Measurements from ENCODE around the gene ATP5ME. TPM values are rescaled to one million over a fixed set of nuclear protein-coding genes. Genes with fewer than 3 reads are reported as not detected.

ATP5ME gene, protein sequence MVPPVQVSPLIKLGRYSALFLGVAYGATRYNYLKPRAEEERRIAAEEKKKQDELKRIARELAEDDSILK
- 230 TPM for total RNA-seq (ENCODE audit: unreplicated experiment)
- long read RNA-seq, transcript ATP5ME-201 (4 exons, 365 nt): major isoform, 64 of 65 reads
- long read RNA-seq, partial matches to known transcripts: 0 of 65 reads
- long read RNA-seq, other reads (novel, unspliced or antisense): 0 of 65 reads

DNA sequence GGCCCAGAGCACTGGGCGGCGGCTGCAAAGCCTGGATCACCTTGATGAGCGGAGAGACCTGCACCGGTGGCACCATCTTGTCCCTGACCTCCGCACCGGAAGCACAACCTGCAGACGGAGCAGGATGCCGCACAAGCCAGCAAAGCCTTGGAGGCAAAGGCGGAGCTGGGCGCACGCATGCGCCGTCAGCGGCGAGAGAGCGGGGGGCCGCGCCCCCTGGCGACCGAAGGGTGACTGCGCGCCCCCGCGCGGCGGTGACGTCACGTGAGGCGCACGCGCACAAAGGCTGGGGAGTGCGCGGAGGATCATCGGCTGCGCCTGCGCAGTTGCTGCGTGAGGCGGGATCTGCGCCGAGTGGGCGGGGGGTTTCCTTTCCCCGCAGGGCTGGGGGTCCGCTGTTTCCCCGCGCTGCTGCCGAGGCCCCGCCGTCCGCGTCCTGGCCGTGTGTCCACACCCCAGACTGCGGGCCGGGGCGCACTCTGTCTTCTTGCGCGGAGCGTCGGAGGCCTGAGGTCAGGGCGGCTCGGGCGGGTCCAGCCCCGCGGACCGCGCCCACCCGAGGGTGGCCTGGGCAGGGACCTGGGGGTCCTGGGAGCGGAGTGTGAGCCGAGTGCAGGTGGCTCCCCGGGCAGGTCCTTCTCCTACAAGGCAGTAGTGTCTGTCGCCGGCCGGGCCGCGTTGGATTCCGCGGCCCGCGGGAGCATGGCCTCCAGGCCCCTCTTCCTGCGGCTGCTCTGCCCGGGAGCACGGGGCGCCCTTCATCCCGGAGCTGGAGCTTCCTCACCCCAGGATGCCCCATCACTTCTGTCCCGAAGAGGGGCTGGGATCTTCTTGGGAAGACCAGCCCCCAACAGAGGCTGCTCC lies at the start of gene ATP5ME, which contains the start of gene MYL5:
Gene ATP5ME (minus strand): TSS at position 105 of the 864 bp plus-strand sequence. CDS start 29 bp downstream, at position 76.
Gene MYL5 (plus strand): TSS at position 371 of the 864 bp plus-strand sequence. CDS start 3,485 bp downstream, outside the sequence.
- Mint-ChIP-seq H3K36me3 (ENCODE audit: unreplicated experiment) (no peaks in the 10 kb centered on the region), H3K4me3 (ENCODE audit: unreplicated experiment) (peak within 1 kb of the TSS; percentile 95), H3K27me3 (ENCODE audit: unreplicated experiment) (peaks cover 2% of the 10 kb centered on the region), H3K9me3 (ENCODE audit: unreplicated experiment) (peaks cover 6% of the 10 kb centered on the region), H3K4me1 (ENCODE audit: low read depth, unreplicated experiment) (peaks cover 5% of the 10 kb centered on the region), H3K27ac (ENCODE audit: unreplicated experiment) (peak within 1 kb of the TSS; percentile 88)
- peak; percentile 95 for DNase-seq
- TF ChIP-seq, protein P1, sequence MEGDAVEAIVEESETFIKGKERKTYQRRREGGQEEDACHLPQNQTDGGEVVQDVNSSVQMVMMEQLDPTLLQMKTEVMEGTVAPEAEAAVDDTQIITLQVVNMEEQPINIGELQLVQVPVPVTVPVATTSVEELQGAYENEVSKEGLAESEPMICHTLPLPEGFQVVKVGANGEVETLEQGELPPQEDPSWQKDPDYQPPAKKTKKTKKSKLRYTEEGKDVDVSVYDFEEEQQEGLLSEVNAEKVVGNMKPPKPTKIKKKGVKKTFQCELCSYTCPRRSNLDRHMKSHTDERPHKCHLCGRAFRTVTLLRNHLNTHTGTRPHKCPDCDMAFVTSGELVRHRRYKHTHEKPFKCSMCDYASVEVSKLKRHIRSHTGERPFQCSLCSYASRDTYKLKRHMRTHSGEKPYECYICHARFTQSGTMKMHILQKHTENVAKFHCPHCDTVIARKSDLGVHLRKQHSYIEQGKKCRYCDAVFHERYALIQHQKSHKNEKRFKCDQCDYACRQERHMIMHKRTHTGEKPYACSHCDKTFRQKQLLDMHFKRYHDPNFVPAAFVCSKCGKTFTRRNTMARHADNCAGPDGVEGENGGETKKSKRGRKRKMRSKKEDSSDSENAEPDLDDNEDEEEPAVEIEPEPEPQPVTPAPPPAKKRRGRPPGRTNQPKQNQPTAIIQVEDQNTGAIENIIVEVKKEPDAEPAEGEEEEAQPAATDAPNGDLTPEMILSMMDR (IDR thresholded peaks at IDR 0.05; ENCODE audit: partially characterized antibody, unreplicated experiment): peak; percentile 100

DNA sequence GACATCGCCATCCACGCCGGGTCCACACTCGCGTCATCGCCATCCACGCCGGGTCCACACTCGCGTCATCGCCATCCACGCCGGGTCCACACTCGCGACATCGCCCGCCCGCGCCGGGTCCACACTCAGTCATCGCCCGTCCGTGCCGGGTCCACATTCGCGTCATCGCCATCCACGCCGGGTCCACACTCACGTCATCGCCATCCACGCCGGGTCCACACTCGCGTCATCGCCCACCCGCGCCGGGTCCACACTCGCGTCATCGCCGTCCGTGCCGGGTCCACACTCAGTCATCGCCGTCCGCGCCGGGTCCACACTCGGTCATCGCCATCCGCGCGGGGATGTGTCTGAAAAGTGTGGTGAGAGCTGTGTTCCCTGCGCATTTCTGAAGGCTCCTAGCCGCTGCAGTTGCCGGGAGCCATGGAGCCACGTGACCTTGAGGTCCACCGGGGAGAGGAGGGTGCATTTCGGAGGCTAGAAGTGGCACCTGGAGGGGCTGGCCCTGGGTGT lies 48.8 kb upstream of the ATP5ME start:
- peaks cover 26% of the 10 kb centered on the region for H3K4me1 Mint-ChIP-seq (ENCODE audit: low read depth, unreplicated experiment)
- no peak overlapping the region for H3K27ac Mint-ChIP-seq (ENCODE audit: unreplicated experiment)
- no peak for DNase-seq
- no peak overlapping the region for H3K4me3 Mint-ChIP-seq (ENCODE audit: unreplicated experiment)
- H3K27me3 Mint-ChIP-seq (ENCODE audit: unreplicated experiment): peaks cover 19% of the 10 kb centered on the region
- H3K36me3 Mint-ChIP-seq (ENCODE audit: unreplicated experiment): peaks cover 4% of the 10 kb centered on the region
- H3K9me3 Mint-ChIP-seq (ENCODE audit: unreplicated experiment): peaks cover 26% of the 10 kb centered on the region
- TF ChIP-seq, protein P1 (IDR thresholded peaks at IDR 0.05; ENCODE audit: partially characterized antibody, unreplicated experiment): no peak

DNA sequence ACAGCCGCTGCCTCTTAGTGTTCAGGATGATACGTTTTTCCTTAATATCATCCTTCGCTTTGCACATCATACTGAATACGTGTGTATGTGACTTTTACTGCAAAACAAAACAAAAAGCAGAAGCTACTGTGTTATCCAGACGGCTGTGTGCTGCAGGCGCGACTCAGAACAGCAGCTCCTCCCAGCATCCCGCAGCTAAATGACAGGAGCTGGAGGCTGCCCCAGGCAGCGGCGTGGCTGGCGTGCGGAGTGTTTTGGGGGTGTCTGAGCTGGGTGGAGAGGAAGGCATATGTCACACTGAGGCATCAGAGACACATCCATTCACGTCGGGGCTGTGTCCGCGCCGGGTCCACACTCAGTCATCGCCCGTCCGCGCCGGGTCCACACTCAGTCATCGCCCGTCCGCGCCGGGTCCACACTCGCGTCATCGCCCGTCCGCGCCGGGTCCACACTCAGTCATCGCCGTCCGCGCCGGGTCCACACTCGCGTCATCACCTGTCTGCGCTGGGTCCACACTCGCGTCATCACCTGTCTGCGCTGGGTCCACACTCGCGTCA lies 48.2 kb upstream of the ATP5ME start:
- peaks cover 20% of the 10 kb centered on the region for H3K4me1 Mint-ChIP-seq (ENCODE audit: low read depth, unreplicated experiment)
- DNase-seq: no peak
- TF ChIP-seq, protein P1 (IDR thresholded peaks at IDR 0.05; ENCODE audit: partially characterized antibody, unreplicated experiment): no peak
- H3K27ac Mint-ChIP-seq (ENCODE audit: unreplicated experiment): no peak overlapping the region
- H3K36me3 Mint-ChIP-seq (ENCODE audit: unreplicated experiment): peaks cover 4% of the 10 kb centered on the region
- no peak overlapping the region for H3K4me3 Mint-ChIP-seq (ENCODE audit: unreplicated experiment)
- H3K27me3 Mint-ChIP-seq (ENCODE audit: unreplicated experiment): peaks cover 21% of the 10 kb centered on the region
- H3K9me3 Mint-ChIP-seq (ENCODE audit: unreplicated experiment): peaks cover 31% of the 10 kb centered on the region

DNA sequence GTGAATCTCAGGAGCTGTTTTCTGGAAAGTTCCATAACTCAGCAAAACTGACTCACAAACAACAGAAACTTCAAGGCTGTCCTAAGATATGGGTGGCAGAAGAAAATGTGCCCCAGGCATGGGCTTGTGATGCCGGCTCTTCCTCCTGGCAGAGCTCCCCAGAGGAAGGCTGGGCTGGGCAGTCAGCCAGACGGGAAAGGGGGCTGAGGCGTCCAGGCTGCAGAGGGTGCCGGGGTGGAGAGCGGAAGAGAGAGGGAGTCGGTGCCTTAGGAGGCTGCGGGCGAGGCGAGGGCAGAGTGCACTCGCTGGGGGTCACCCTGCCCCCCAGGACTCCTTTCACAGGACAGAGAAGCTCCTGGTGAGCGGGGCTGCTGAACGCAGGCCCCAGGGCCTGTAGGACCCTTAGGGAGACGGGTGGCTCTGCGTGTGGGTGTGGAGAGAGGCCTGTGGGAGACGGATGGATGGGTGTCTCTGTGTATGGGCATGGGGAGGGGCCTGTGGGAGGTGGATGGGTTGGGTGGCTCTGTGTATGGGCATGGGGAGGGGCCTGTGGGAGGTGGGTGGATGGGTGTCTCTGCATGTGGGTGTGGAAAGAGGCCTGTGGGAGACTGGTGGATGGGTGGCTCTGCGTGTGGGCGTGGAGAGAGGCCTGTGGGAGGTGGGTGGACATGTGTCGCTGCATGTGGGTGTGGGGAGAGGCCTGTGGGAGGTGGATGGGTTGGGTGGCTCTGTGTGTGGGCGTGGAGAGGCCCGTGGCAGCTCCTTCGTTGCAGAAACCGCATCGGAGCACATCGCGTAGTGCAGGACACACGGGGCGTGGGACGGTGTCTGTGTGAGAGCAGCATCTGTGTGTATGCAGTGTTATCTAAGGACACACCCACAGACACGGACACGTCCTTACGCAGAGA lies 47.4 kb upstream of the ATP5ME start:
- H3K36me3 Mint-ChIP-seq (ENCODE audit: unreplicated experiment): peaks cover 4% of the 10 kb centered on the region
- peaks cover 15% of the 10 kb centered on the region for H3K4me1 Mint-ChIP-seq (ENCODE audit: low read depth, unreplicated experiment)
- H3K27me3 Mint-ChIP-seq (ENCODE audit: unreplicated experiment): peaks cover 17% of the 10 kb centered on the region
- H3K9me3 Mint-ChIP-seq (ENCODE audit: unreplicated experiment): peaks cover 27% of the 10 kb centered on the region
- DNase-seq: no peak
- H3K4me3 Mint-ChIP-seq (ENCODE audit: unreplicated experiment): no peak overlapping the region
- no peak overlapping the region for H3K27ac Mint-ChIP-seq (ENCODE audit: unreplicated experiment)
- TF ChIP-seq, protein P1 (IDR thresholded peaks at IDR 0.05; ENCODE audit: partially characterized antibody, unreplicated experiment): no peak

Data from glutamatergic neuron (in vitro differentiated cells).